PC-3 (cell line): ENCODE results near the gene CDC25B.

Experiments
- CTCF ChIP-seq: fragments of 300-600 bp; sonication (generic); conservative IDR thresholded peaks from 2 replicates; pipeline ENCODE4 v1.5.1; 2017; ENCODE audit warnings: antibody characterized with exemption, low read depth, mild to moderate bottlenecking, low read length
- EZH2 ChIP-seq: fragments of 300-600 bp; sonication (generic); IDR thresholded peaks from one replicate; pipeline ENCODE4 v1.6.1; 2017; ENCODE audit warnings: antibody characterized with exemption, mild to moderate bottlenecking, low read length; ENCODE audit not compliant: unreplicated experiment
- EZH2phosphoT487 ChIP-seq: fragments of 300-600 bp; sonication (generic); IDR thresholded peaks from 2 replicates; pipeline ENCODE4 v1.6.1; 2018; ENCODE audit warnings: mild to moderate bottlenecking, antibody characterized with exemption, low read length, borderline replicate concordance

GRCh38 chr20:3819411-3820047 lies 23.4 kb downstream of the CDC25B start:
- TF ChIP-seq CTCF (no peak), EZH2phosphoT487 (no peak), EZH2 (no peak)
